Measurements from ENCODE around the gene PRAMEF25. TPM values are rescaled to one million over a fixed set of nuclear protein-coding genes. Genes with fewer than 3 reads are reported as not detected.
"Not testable (repeated sequence)": the region's sequence is repeated elsewhere in the genome, so short reads cannot be mapped to it uniquely, and the experiment has no call there.

PRAMEF25 gene
- total RNA-seq: not detected
- not detected for polyA plus RNA-seq (2013, experiment 1 of 2)
- polyA plus RNA-seq (2013, experiment 2 of 2): not detected
- long read RNA-seq, experiment 1: 0 reads
- long read RNA-seq, experiment 2: 0 reads
- long read RNA-seq, experiment 3: 0 reads
- long read RNA-seq, experiment 4: 0 reads

DNA sequence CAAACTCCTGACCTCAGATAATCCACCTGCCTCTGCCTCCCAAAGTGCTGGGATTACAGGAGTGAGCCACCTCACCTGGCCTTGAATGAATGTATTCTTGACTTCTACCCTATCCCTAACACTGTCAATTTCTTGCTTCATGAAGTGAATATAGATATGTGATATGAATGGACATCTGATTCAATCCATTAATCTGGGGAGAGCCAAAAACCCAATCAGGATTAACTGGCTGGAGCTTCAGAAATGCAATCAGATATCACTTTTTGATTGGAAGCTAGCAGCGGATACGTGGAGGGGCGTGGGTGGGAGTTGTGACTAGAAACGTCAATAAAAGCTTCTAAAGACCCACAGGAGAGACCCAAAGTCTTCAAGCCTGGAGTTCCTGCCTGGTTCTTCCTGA is at the start of gene PRAMEF25:
TSS of gene PRAMEF25 (plus strand) at position 301 of the 400 bp plus-strand sequence. CDS start 2,920 bp downstream, outside the sequence.
- not testable (repeated sequence) for H3K9me3 ChIP-seq (ENCODE audit: control insufficient read depth, low read length); H3K27ac Mint-ChIP-seq; H3K4me3 ChIP-seq (ENCODE audit: low read length); H3K4me1 Mint-ChIP-seq; H3K27me3 ChIP-seq (ENCODE audit: control insufficient read depth, insufficient read depth, low read length, poor library complexity, severe bottlenecking); H3K9ac ChIP-seq (ENCODE audit: extremely low read depth, low read length, poor library complexity, severe bottlenecking); H3K36me3 Mint-ChIP-seq (ENCODE audit: low read depth); H3K27me3 Mint-ChIP-seq (ENCODE audit: insufficient read depth); H3K4me1 ChIP-seq (ENCODE audit: control insufficient read depth, insufficient read depth, low read length); H3K9me3 Mint-ChIP-seq; H3K4me3 Mint-ChIP-seq; H3K27ac ChIP-seq (ENCODE audit: low read depth, low read length); DNase-seq; H3K36me3 ChIP-seq (ENCODE audit: control insufficient read depth, insufficient read depth, low read length)
- no CpG with 5 or more reads among the region's 4 CpGs for whole genome bisulfite sequencing, 2 experiments (ENCODE audit: insufficient coverage in 1 of 2, insufficient read length in 1 of 2)

DNA sequence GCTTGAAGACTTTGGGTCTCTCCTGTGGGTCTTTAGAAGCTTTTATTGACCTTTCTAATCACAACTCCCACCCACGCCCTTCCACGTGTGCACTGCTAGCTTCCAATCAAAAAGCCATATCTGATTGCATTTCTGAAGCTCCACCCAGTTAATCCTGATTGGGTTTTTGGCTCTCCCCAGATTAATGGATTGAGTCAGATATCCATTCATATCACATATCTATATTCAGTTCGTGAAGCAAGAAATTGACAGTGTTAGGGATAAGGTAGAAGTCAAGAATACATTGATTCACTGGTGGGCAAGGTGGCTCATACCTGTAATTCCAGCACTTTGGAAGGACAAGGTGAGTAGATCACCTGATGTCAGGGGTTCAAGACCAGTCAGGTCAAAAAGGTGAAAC is 14.1 kb upstream of the PRAMEF25 start, which contains the start of gene PRAMEF27:
TSS of gene PRAMEF27 (minus strand) at position 101 of the 400 bp plus-strand sequence. CDS start 2,916 bp downstream, outside the sequence.
- not testable (repeated sequence) for H3K4me3 ChIP-seq (ENCODE audit: low read length); H3K9me3 ChIP-seq (ENCODE audit: control insufficient read depth, low read length); H3K27me3 Mint-ChIP-seq (ENCODE audit: insufficient read depth); H3K36me3 Mint-ChIP-seq (ENCODE audit: low read depth); H3K4me3 Mint-ChIP-seq; H3K4me1 Mint-ChIP-seq; H3K27me3 ChIP-seq (ENCODE audit: control insufficient read depth, insufficient read depth, low read length, poor library complexity, severe bottlenecking); H3K27ac ChIP-seq (ENCODE audit: low read depth, low read length); H3K9ac ChIP-seq (ENCODE audit: extremely low read depth, low read length, poor library complexity, severe bottlenecking); H3K36me3 ChIP-seq (ENCODE audit: control insufficient read depth, insufficient read depth, low read length); H3K27ac Mint-ChIP-seq; DNase-seq; H3K4me1 ChIP-seq (ENCODE audit: control insufficient read depth, insufficient read depth, low read length)
- WGBS, 2 experiments (ENCODE audit: insufficient coverage in 1 of 2, insufficient read length in 1 of 2): 47% methylated on average over 3 of the region's 3 CpGs; no CpG with 5 or more reads in 1 of the 2 experiments
- H3K9me3 Mint-ChIP-seq: peaks cover 11% of the 10 kb centered on the region

GRCh38 chr1:13116754-13117153 is 46.2 kb downstream of the PRAMEF25 start, which contains the start of gene HNRNPCL2:
TSS of gene HNRNPCL2 (minus strand) at chr1:13116854. CDS start at chr1:13116400, 454 bp downstream.
- 79% methylated on average over 6 of the region's 6 CpGs; no CpG with 5 or more reads in 1 of the 2 experiments for WGBS, 2 experiments (ENCODE audit: insufficient coverage in 1 of 2, insufficient read length in 1 of 2)
- not testable (repeated sequence) for H3K27me3 Mint-ChIP-seq (ENCODE audit: insufficient read depth); H3K4me1 Mint-ChIP-seq; H3K9ac ChIP-seq (ENCODE audit: extremely low read depth, low read length, poor library complexity, severe bottlenecking); H3K4me3 ChIP-seq (ENCODE audit: low read length); H3K4me3 Mint-ChIP-seq; DNase-seq; H3K27ac ChIP-seq (ENCODE audit: low read depth, low read length); H3K36me3 ChIP-seq (ENCODE audit: control insufficient read depth, insufficient read depth, low read length); H3K4me1 ChIP-seq (ENCODE audit: control insufficient read depth, insufficient read depth, low read length); H3K36me3 Mint-ChIP-seq (ENCODE audit: low read depth); H3K27ac Mint-ChIP-seq; H3K27me3 ChIP-seq (ENCODE audit: control insufficient read depth, insufficient read depth, low read length, poor library complexity, severe bottlenecking)
- peaks cover 95% of the 10 kb centered on the region for H3K9me3 Mint-ChIP-seq
- peaks cover 35% of the 10 kb centered on the region for H3K9me3 ChIP-seq (ENCODE audit: control insufficient read depth, low read length)

Other genes starting within 250 kb of the PRAMEF25 start
- not detected for gene PRAMEF11, start 239.4 kb upstream of the PRAMEF25 start, total RNA-seq
- gene HNRNPCL1, start 222.1 kb upstream of the PRAMEF25 start, total RNA-seq: not detected
- not detected for gene PRAMEF2, start 213.7 kb upstream of the PRAMEF25 start, total RNA-seq
- gene PRAMEF4, start 184.6 kb upstream of the PRAMEF25 start, total RNA-seq: not detected
- gene PRAMEF10, start 172.5 kb upstream of the PRAMEF25 start, total RNA-seq: not detected
- gene PRAMEF7, start 154.2 kb upstream of the PRAMEF25 start, total RNA-seq: not detected
- not detected for gene PRAMEF6, start 123.2 kb upstream of the PRAMEF25 start, total RNA-seq
- gene PRAMEF27, start 14.2 kb upstream of the PRAMEF25 start, total RNA-seq: not detected
- not detected for gene HNRNPCL3, start 10.0 kb upstream of the PRAMEF25 start, total RNA-seq
- gene HNRNPCL2, start 46.1 kb downstream of the PRAMEF25 start, total RNA-seq: not detected
- gene PRAMEF26, start 85.2 kb downstream of the PRAMEF25 start, total RNA-seq: not detected
- not detected for gene HNRNPCL4, start 94.9 kb downstream of the PRAMEF25 start, total RNA-seq
- gene PRAMEF9, start 101.1 kb downstream of the PRAMEF25 start, total RNA-seq: not detected
- not detected for gene PRAMEF13, start 130.6 kb downstream of the PRAMEF25 start, total RNA-seq
- gene PRAMEF18, start 155.4 kb downstream of the PRAMEF25 start, total RNA-seq: not detected
- not detected for gene PRAMEF5, start 183.4 kb downstream of the PRAMEF25 start, total RNA-seq
- gene PRAMEF8, start 214.4 kb downstream of the PRAMEF25 start, total RNA-seq: not detected
- not detected for gene PRAMEF33, start 232.8 kb downstream of the PRAMEF25 start, total RNA-seq
- not detected for gene PRAMEF15, start 244.8 kb downstream of the PRAMEF25 start, total RNA-seq